SK-N-SH (cell line): ENCODE data around the gene GTF2E1. TPM values are rescaled to one million over a fixed set of nuclear protein-coding genes. Genes with fewer than 3 reads are reported as not detected.

Experiments used
- CTCF ChIA-PET: fragments of 300-600, 350-600 bp; formaldehyde crosslinking; extraction: SDS; loops from one replicate; lab custom pipeline; 2021; lab: Yijun Ruan, JAX
- POLR2A ChIA-PET: fragments of 350-600 bp; sonication (Branson Sonifier 250); formaldehyde crosslinking; extraction: SDS; loops from one replicate; lab custom pipeline; 2020; ENCODE audit warnings: antibody characterized with exemption, inconsistent platforms; lab: Yijun Ruan, JAX
- DNase-seq: peaks from one replicate; pipeline ENCODE4 v3.0.0; 2012
- H2AFZ ChIP-seq: fragments of 200-600 bp; sonication (generic); 2 replicates; pipeline ENCODE4 v1.8.1; 2016; ENCODE audit warnings: antibody characterized with exemption, mild to moderate bottlenecking, low read depth
- H3F3A ChIP-seq: fragments of 200-600 bp; sonication (generic); replicated peaks from 2 replicates; pipeline ENCODE3; 2016; ENCODE audit warnings: antibody characterized with exemption, mild to moderate bottlenecking; ENCODE audit not compliant: insufficient read depth
- H3K27ac ChIP-seq, 2 experiments: fragments of 200-500 bp in 1 of 2; fragments of 200-600 bp in 1 of 2; sonication (Bioruptor generic) in 1 of 2; sonication (generic), shearing (Covaris generic) in 1 of 2; 2 replicates each; pipeline versions ENCODE4 v1.5.1 to v1.6.1; 2014 to 2016; ENCODE audit warnings: low read depth in 2 of 2, inconsistent platforms in 1 of 2, low read length in 1 of 2, mild to moderate bottlenecking in 1 of 2, mixed read lengths in 1 of 2
- H3K27me3 ChIP-seq: fragments of 200-600 bp; sonication (generic), shearing (Covaris generic); 2 replicates; pipeline ENCODE4 v1.6.1; 2016; ENCODE audit warnings: mixed run types; ENCODE audit not compliant: insufficient read depth
- H3K36me3 ChIP-seq, 2 experiments: fragments of 200-500 bp in 1 of 2; fragments of 200-600 bp in 1 of 2; sonication (Bioruptor generic) in 1 of 2; sonication (generic) in 1 of 2; replicated peaks in 1 of 2; 2 replicates each; pipeline versions ENCODE3 to v1.5.1; 2014 to 2016; ENCODE audit warnings: low read length in 1 of 2, mild to moderate bottlenecking in 1 of 2; ENCODE audit not compliant: insufficient read depth in 2 of 2, control insufficient read depth in 1 of 2
- H3K4me1 ChIP-seq, 2 experiments: fragments of 200-500 bp in 1 of 2; fragments of 200-600 bp in 1 of 2; sonication (Bioruptor generic) in 1 of 2; sonication (generic), shearing (Covaris generic) in 1 of 2; 2 replicates each; pipeline versions ENCODE4 v1.5.1 to v1.6.1; 2014 to 2016; ENCODE audit warnings: low read depth in 1 of 2, low read length in 1 of 2, mixed run types in 1 of 2; ENCODE audit not compliant: insufficient read depth in 2 of 2, control insufficient read depth in 1 of 2
- H3K4me2 ChIP-seq: fragments of 200-600 bp; sonication (generic), shearing (Covaris generic); 2 replicates; pipeline ENCODE4 v1.6.1; 2017; ENCODE audit warnings: mixed run types
- H3K4me3 ChIP-seq, 2 experiments: fragments of 200-500 bp in 1 of 2; fragments of 200-600 bp in 1 of 2; sonication (Bioruptor generic) in 1 of 2; sonication (generic), shearing (Covaris generic) in 1 of 2; 2 replicates each; pipeline versions ENCODE4 v1.5.1 to v1.8.1; 2014 to 2016; ENCODE audit warnings: low read depth in 2 of 2, inconsistent platforms in 1 of 2, low read length in 1 of 2, mild to moderate bottlenecking in 1 of 2, mixed read lengths in 1 of 2, moderate library complexity in 1 of 2
- H3K79me2 ChIP-seq: fragments of 200-600 bp; sonication (generic); 2 replicates; pipeline ENCODE4 v1.8.1; 2017; ENCODE audit warnings: mild to moderate bottlenecking; ENCODE audit not compliant: insufficient read depth
- H3K9ac ChIP-seq: fragments of 200-600 bp; sonication (generic); 2 replicates; pipeline ENCODE4 v1.6.1; 2017; ENCODE audit warnings: mixed run types
- H3K9me2 ChIP-seq: fragments of 200-600 bp; sonication (generic); 2 replicates; pipeline ENCODE4 v1.6.1; 2017; ENCODE audit warnings: mixed run types
- H3K9me3 ChIP-seq: fragments of 200-600 bp; sonication (generic); 2 replicates; pipeline ENCODE4 v1.6.1; 2017; ENCODE audit warnings: mixed run types, mild to moderate bottlenecking, moderate library complexity
- H4K20me1 ChIP-seq: fragments of 200-600 bp; sonication (generic); 2 replicates; pipeline ENCODE4 v1.6.1; 2017; ENCODE audit warnings: mild to moderate bottlenecking, mixed run types; ENCODE audit not compliant: insufficient read depth
- EP300 ChIP-seq, 2 experiments: IDR thresholded peaks; 2 replicates each; pipeline versions ENCODE4 v1.4.0 to v1.6.1; 2012; ENCODE audit warnings: borderline replicate concordance in 1 of 2, low read depth in 1 of 2, low read length in 1 of 2
- EZH2phosphoT487 ChIP-seq: fragments of 200-600 bp; sonication (generic); IDR thresholded peaks from 2 replicates; pipeline ENCODE4 v1.6.1; 2017; ENCODE audit warnings: low read depth, mixed run types, mild to moderate bottlenecking, antibody characterized with exemption, moderate library complexity, borderline replicate concordance
- FOSL2 ChIP-seq: IDR thresholded peaks from 2 replicates; pipeline ENCODE4 v1.4.0; 2012; ENCODE audit warnings: low read depth, mild to moderate bottlenecking, moderate library complexity, borderline replicate concordance
- GABPA ChIP-seq: IDR thresholded peaks from 2 replicates; pipeline ENCODE4 v1.4.0; 2012; ENCODE audit warnings: low read depth, mild to moderate bottlenecking
- GATA2 ChIP-seq: sonication (generic); formaldehyde crosslinking; IDR thresholded peaks from 2 replicates; pipeline ENCODE4 v1.5.0; 2020; ENCODE audit warnings: mild to moderate bottlenecking, missing genetic modification reagents
- MEF2A ChIP-seq: IDR thresholded peaks from 2 replicates; pipeline ENCODE4 v1.4.0; 2012; ENCODE audit warnings: low read depth, borderline replicate concordance
- NFIC ChIP-seq: IDR thresholded peaks from 2 replicates; pipeline ENCODE4 v1.4.0; 2012; ENCODE audit warnings: borderline replicate concordance
- RFX5 ChIP-seq: IDR thresholded peaks from 2 replicates; pipeline ENCODE4 v1.6.1; 2012; ENCODE audit warnings: mild to moderate bottlenecking, improper control_type of control experiment, low read length
- SMC3 ChIP-seq: IDR thresholded peaks from 2 replicates; pipeline ENCODE4 v1.6.1; 2012; ENCODE audit warnings: low read depth, low read length, improper control_type of control experiment
- TEAD4 ChIP-seq: IDR thresholded peaks from 2 replicates; pipeline ENCODE4 v1.4.0; 2012; ENCODE audit warnings: mild to moderate bottlenecking, borderline replicate concordance; ENCODE audit not compliant: insufficient read depth
- WGBS: methylation state at CpG from one replicate; pipeline ENCODE4 v1.1.6; 2017; ENCODE audit warnings: low lambda C conversion rate; 5-methylcytosine and 5-hydroxymethylcytosine counted together
- polyA plus RNA-seq, 3 experiments: library from polyadenylated mRNA; depleted of rRNA; stranded (reverse); fragments of >200 nt; gene quantifications; 2 replicates each; pipeline ENCODE4 v1.2.3, GENCODE V29; 2012
- TF ChIP-seq, protein P1 (sequence below): IDR thresholded peaks from 2 replicates; pipeline ENCODE4; 2012
- TF ChIP-seq, protein P2 (sequence below): IDR thresholded peaks from 2 replicates; pipeline ENCODE4 v1.4.0; 2012; ENCODE audit warnings: low read depth, borderline replicate concordance
- TF ChIP-seq, protein P3 (sequence below): IDR thresholded peaks from 2 replicates; pipeline ENCODE4 v1.6.1; 2012; ENCODE audit warnings: mild to moderate bottlenecking, low read depth, low read length, moderate library complexity
- TF ChIP-seq, protein P4 (sequence below): fragments of 200-600 bp; sonication (generic); IDR thresholded peaks from 2 replicates; pipeline ENCODE4 v1.6.1; 2017; ENCODE audit warnings: antibody characterized with exemption, mild to moderate bottlenecking, moderate library complexity
- TF ChIP-seq, protein P5 (sequence below): fragments of 150-350 bp; IDR thresholded peaks from 2 replicates; pipeline ENCODE4 v1.6.1; 2017; ENCODE audit warnings: antibody characterized with exemption, low read length, low read depth, borderline replicate concordance

Gene GTF2E1
- polyA plus RNA-seq, 1 of the 3 experiments (the other 2 are of a cell fraction) = 5.7 TPM

DNA sequence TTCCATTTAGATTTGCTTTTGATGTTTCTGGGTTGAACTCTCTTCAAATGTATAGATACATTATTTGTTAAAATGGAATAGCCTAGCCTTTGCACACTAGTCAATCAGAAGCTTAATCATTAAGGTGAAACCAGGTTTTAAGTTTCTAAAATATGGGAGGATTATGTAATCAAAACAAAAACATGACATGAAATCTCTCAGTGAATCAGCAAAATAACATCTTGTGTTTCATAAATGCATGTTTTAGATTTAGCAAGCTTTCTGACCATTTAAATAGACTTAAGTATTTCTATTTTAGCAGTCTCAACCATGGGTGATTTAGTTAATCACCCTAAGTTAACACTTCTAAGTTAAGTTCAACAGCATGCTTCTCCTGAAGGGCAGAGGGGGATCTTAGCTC is 11.3 kb downstream of the GTF2E1 start:
- ChIA-PET CTCF (interaction anchor here (1.0 to 1.7 kb wide), 4 partner anchors 12 to 41 kb away, joined by 3 to 5 read pairs (median 4); no protein-coding TSS in a partner anchor), POLR2A (no interaction called here)
- no peak overlapping the region for H3K9ac ChIP-seq
- no peaks in the 10 kb centered on the region for H4K20me1 ChIP-seq
- H3F3A ChIP-seq = no peaks in the 10 kb centered on the region
- DNase-seq = no peak
- H3K27me3 ChIP-seq = no peaks in the 10 kb centered on the region
- H3K4me3 ChIP-seq = no peak overlapping the region
- no peak for TF ChIP-seq GABPA
- no peak for TF ChIP-seq SMC3
- TF ChIP-seq, protein P1, sequence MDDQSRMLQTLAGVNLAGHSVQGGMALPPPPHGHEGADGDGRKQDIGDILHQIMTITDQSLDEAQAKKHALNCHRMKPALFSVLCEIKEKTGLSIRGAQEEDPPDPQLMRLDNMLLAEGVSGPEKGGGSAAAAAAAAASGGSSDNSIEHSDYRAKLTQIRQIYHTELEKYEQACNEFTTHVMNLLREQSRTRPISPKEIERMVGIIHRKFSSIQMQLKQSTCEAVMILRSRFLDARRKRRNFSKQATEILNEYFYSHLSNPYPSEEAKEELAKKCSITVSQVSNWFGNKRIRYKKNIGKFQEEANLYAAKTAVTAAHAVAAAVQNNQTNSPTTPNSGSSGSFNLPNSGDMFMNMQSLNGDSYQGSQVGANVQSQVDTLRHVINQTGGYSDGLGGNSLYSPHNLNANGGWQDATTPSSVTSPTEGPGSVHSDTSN = no peak
- no peak for TF ChIP-seq NFIC
- TF ChIP-seq, protein P2, sequence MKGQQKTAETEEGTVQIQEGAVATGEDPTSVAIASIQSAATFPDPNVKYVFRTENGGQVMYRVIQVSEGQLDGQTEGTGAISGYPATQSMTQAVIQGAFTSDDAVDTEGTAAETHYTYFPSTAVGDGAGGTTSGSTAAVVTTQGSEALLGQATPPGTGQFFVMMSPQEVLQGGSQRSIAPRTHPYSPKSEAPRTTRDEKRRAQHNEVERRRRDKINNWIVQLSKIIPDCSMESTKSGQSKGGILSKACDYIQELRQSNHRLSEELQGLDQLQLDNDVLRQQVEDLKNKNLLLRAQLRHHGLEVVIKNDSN = no peak
- no peak for TF ChIP-seq GATA2 (CRISPR knock-in tag)
- TF ChIP-seq FOSL2 = no peak
- no peak for TF ChIP-seq EZH2phosphoT487
- TF ChIP-seq, protein P3, sequence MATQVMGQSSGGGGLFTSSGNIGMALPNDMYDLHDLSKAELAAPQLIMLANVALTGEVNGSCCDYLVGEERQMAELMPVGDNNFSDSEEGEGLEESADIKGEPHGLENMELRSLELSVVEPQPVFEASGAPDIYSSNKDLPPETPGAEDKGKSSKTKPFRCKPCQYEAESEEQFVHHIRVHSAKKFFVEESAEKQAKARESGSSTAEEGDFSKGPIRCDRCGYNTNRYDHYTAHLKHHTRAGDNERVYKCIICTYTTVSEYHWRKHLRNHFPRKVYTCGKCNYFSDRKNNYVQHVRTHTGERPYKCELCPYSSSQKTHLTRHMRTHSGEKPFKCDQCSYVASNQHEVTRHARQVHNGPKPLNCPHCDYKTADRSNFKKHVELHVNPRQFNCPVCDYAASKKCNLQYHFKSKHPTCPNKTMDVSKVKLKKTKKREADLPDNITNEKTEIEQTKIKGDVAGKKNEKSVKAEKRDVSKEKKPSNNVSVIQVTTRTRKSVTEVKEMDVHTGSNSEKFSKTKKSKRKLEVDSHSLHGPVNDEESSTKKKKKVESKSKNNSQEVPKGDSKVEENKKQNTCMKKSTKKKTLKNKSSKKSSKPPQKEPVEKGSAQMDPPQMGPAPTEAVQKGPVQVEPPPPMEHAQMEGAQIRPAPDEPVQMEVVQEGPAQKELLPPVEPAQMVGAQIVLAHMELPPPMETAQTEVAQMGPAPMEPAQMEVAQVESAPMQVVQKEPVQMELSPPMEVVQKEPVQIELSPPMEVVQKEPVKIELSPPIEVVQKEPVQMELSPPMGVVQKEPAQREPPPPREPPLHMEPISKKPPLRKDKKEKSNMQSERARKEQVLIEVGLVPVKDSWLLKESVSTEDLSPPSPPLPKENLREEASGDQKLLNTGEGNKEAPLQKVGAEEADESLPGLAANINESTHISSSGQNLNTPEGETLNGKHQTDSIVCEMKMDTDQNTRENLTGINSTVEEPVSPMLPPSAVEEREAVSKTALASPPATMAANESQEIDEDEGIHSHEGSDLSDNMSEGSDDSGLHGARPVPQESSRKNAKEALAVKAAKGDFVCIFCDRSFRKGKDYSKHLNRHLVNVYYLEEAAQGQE = no peak
- no peak for TF ChIP-seq MEF2A
- no peak for TF ChIP-seq RFX5
- TF ChIP-seq, all 33 proteins: peak for 0
- peaks cover 92% of the 10 kb centered on the region for H3K79me2 ChIP-seq
- H3K9me2 ChIP-seq = no peaks in the 10 kb centered on the region; the same call in 1 of the 2 replicates
- H3K4me2 ChIP-seq = no peak overlapping the region
- no peak overlapping the region for H2AFZ ChIP-seq
- H3K36me3 ChIP-seq = peaks cover 33 to 50% of the 10 kb centered on the region in 2 experiments
- H3K9me3 ChIP-seq = no peaks in the 10 kb centered on the region
- H3K27ac ChIP-seq = no peak overlapping the region; a peak in 1 of 4 replicates
- H3K4me1 ChIP-seq = peaks cover 0 to 9% of the 10 kb centered on the region in 2 experiments; a peak in 1 of 4 replicates

DNA sequence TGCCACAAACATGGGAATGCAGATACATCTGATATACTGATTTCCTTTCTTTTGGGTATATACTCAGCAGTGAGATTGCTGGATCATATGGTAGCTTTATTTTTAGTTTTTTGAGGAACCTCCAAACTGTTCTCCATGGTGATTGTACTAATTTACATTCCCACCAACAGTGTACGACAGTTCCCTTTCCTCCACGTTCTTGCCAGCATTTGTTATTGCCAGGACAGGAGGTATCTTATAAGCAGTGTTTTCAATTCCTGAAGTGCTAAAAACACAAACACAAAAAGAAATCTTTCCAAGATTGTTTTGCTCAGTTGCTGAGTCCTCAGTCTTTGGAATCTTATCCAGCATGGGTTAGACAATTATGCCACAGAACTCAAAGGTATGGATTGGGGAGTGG is 13.5 kb downstream of the GTF2E1 start:
- no peak for DNase-seq
- ChIA-PET POLR2A (no interaction called here), CTCF (no interaction called here)
- H2AFZ ChIP-seq = no peak overlapping the region
- H3K27ac ChIP-seq = no peak overlapping the region
- peaks cover 28 to 45% of the 10 kb centered on the region in 2 experiments for H3K36me3 ChIP-seq
- H3K4me2 ChIP-seq = no peak overlapping the region
- no peak overlapping the region for H3K9ac ChIP-seq
- no peaks in the 10 kb centered on the region for H3F3A ChIP-seq
- TF ChIP-seq TEAD4 = no peak
- TF ChIP-seq EP300 (IDR thresholded peaks at IDR 0.05; ENCODE audit: borderline replicate concordance in 1 of 2, low read depth in 1 of 2, low read length in 1 of 2) = no peak
- TF ChIP-seq, protein P4, sequence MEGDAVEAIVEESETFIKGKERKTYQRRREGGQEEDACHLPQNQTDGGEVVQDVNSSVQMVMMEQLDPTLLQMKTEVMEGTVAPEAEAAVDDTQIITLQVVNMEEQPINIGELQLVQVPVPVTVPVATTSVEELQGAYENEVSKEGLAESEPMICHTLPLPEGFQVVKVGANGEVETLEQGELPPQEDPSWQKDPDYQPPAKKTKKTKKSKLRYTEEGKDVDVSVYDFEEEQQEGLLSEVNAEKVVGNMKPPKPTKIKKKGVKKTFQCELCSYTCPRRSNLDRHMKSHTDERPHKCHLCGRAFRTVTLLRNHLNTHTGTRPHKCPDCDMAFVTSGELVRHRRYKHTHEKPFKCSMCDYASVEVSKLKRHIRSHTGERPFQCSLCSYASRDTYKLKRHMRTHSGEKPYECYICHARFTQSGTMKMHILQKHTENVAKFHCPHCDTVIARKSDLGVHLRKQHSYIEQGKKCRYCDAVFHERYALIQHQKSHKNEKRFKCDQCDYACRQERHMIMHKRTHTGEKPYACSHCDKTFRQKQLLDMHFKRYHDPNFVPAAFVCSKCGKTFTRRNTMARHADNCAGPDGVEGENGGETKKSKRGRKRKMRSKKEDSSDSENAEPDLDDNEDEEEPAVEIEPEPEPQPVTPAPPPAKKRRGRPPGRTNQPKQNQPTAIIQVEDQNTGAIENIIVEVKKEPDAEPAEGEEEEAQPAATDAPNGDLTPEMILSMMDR = no peak
- TF ChIP-seq, protein P5, sequence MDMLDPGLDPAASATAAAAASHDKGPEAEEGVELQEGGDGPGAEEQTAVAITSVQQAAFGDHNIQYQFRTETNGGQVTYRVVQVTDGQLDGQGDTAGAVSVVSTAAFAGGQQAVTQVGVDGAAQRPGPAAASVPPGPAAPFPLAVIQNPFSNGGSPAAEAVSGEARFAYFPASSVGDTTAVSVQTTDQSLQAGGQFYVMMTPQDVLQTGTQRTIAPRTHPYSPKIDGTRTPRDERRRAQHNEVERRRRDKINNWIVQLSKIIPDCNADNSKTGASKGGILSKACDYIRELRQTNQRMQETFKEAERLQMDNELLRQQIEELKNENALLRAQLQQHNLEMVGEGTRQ = no peak
- H3K27me3 ChIP-seq = no peaks in the 10 kb centered on the region
- H3K4me1 ChIP-seq = peaks cover 0 to 9% of the 10 kb centered on the region in 2 experiments; a peak in 1 of 4 replicates
- no peak overlapping the region for H3K4me3 ChIP-seq
- H3K9me2 ChIP-seq = no peaks in the 10 kb centered on the region; the same call in 1 of the 2 replicates
- 96% methylated on average over 2 of the region's 2 CpGs for WGBS
- no peaks in the 10 kb centered on the region for H3K9me3 ChIP-seq
- peaks cover 91% of the 10 kb centered on the region for H3K79me2 ChIP-seq
- no peaks in the 10 kb centered on the region for H4K20me1 ChIP-seq
